Panc1 (cell line): ENCODE data around the gene ZBTB20. TPM values are rescaled to one million over a fixed set of nuclear protein-coding genes. Genes with fewer than 3 reads are reported as not detected.

ENCODE experiments used
- ATAC-seq: fragments of 200-7000 bp; cut with Tn5 transposase; 2 replicates; pipeline ENCODE4 v1.9.1; 2020; ENCODE audit warnings: mild to moderate bottlenecking, moderate library complexity
- BruUV-seq: library from RNA; stranded (reverse); fragments of 400-500 nt; replicated peaks from 2 replicates; lab custom pipeline; 2021; lab: Mats Ljungman, UMichigan
- CTCF ChIA-PET: fragments of 300-600 bp; sonication (Branson Sonifier 250); formaldehyde crosslinking; loops from one replicate; lab custom pipeline; 2022; ENCODE audit warnings: antibody characterized with exemption; lab: Charles Lee
- POLR2A ChIA-PET: fragments of 300-600 bp; sonication (Branson Sonifier 250); formaldehyde crosslinking; loops from one replicate; lab custom pipeline; 2022; ENCODE audit warnings: antibody characterized with exemption; lab: Charles Lee
- DNase-seq: peaks from one replicate; pipeline ENCODE4 v3.0.0-alpha.2; 2010; ENCODE audit warnings: low read depth, low spot score
- H3K27ac ChIP-seq: 2 replicates; pipeline ENCODE4 v1.5.1; 2011; ENCODE audit warnings: mild to moderate bottlenecking, low read length, inconsistent platforms
- H3K27me3 ChIP-seq: fragments of 200-500 bp; sonication (Bioruptor generic); 2 replicates; pipeline ENCODE4 v1.6.0; 2014; ENCODE audit warnings: low read length, inconsistent platforms; ENCODE audit not compliant: control insufficient read depth, insufficient read depth
- H3K36me3 ChIP-seq: fragments of 200-500 bp; sonication (Bioruptor generic); 2 replicates; pipeline ENCODE4 v1.5.1; 2014; ENCODE audit warnings: inconsistent platforms, mild to moderate bottlenecking, low read length, moderate library complexity; ENCODE audit not compliant: control insufficient read depth, insufficient read depth
- H3K4me1 ChIP-seq: 2 replicates; pipeline ENCODE4 v1.5.1; 2011; ENCODE audit warnings: inconsistent platforms, mild to moderate bottlenecking, low read length, moderate library complexity; ENCODE audit not compliant: control insufficient read depth, insufficient read depth
- H3K4me3 ChIP-seq, 2 experiments: 2 replicates each; pipeline ENCODE4 v1.5.1; 2011 to 2012; ENCODE audit warnings: low read depth in 2 of 2, low read length in 2 of 2, mild to moderate bottlenecking in 2 of 2, inconsistent platforms in 1 of 2, moderate library complexity in 1 of 2
- H3K9me3 ChIP-seq: fragments of 200-500 bp; sonication (Bioruptor generic); 2 replicates; pipeline ENCODE4 v1.5.1; 2014; ENCODE audit warnings: low read depth, mild to moderate bottlenecking, inconsistent platforms, low read length, moderate library complexity; ENCODE audit not compliant: control insufficient read depth, insufficient read depth
- POLR2AphosphoS5 ChIP-seq: IDR thresholded peaks from 2 replicates; pipeline ENCODE4 v1.6.1; 2012; ENCODE audit warnings: mild to moderate bottlenecking, low read depth, low read length, moderate library complexity
- SIN3A ChIP-seq: IDR thresholded peaks from 2 replicates; pipeline ENCODE4 v1.6.1; 2012; ENCODE audit warnings: low read depth, mild to moderate bottlenecking, low read length, moderate library complexity, borderline replicate concordance; ENCODE audit not compliant: insufficient read depth
- TCF7L2 ChIP-seq: IDR thresholded peaks from 2 replicates; pipeline ENCODE4 v1.6.1; 2011; ENCODE audit warnings: mild to moderate bottlenecking, low read depth, low read length, inconsistent platforms
- in situ Hi-C: cut with HindIII; loops from 2 replicates; pipeline ENCODE4 v1.10.0; 2016; ENCODE audit warnings: low sequenced_read_pairs, low pct_unique_long_range_greater_than_20kb
- intact Hi-C: fragments of 100-400 bp; cut with micrococcal nuclease; formaldehyde crosslinking; loops from one replicate; pipeline ENCODE4 v1.10.0; 2022; ENCODE audit not compliant: unreplicated experiment
- total RNA-seq: library from RNA; stranded (reverse); gene quantifications from one replicate; pipeline ENCODE4 v1.2.1, GENCODE V29; 2021; ENCODE audit not compliant: unreplicated experiment
- TF ChIP-seq, protein P1 (sequence below), 2 experiments: IDR thresholded peaks; 2 replicates each; pipeline ENCODE4 v1.6.1; 2011 to 2012; ENCODE audit warnings: low read depth in 2 of 2, control low read depth in 1 of 2, low read length in 1 of 2, mild to moderate bottlenecking in 1 of 2, moderate library complexity in 1 of 2; ENCODE audit not compliant: insufficient read depth in 1 of 2
- TF ChIP-seq, protein P2 (sequence below): fragments of 450-650 bp; IDR thresholded peaks from 2 replicates; pipeline ENCODE4 v1.5.1; 2017; ENCODE audit warnings: mild to moderate bottlenecking

Gene ZBTB20
- total RNA-seq, 1 experiment from 2014 or later: 4.1 TPM

DNA sequence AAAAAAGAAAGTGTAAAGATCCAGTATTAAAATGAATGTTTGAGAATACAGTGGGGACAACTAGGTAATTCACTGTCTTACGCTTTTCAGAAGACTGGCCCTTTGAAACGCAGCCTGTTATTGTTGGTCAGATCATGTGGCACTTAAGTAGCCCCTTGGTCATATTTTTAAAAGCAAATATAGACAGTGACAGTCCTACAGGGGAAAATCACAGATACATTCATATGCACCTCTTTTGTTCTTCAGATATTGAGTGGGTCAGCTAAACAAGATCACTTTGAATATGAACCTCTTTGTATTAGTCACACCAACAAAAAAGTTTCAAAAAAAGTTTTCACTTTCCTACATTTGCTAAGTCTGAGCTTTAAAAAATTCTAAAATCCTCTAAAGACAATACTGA is 817.3 kb downstream of the ZBTB20 start:
- TF ChIP-seq, protein P1, sequence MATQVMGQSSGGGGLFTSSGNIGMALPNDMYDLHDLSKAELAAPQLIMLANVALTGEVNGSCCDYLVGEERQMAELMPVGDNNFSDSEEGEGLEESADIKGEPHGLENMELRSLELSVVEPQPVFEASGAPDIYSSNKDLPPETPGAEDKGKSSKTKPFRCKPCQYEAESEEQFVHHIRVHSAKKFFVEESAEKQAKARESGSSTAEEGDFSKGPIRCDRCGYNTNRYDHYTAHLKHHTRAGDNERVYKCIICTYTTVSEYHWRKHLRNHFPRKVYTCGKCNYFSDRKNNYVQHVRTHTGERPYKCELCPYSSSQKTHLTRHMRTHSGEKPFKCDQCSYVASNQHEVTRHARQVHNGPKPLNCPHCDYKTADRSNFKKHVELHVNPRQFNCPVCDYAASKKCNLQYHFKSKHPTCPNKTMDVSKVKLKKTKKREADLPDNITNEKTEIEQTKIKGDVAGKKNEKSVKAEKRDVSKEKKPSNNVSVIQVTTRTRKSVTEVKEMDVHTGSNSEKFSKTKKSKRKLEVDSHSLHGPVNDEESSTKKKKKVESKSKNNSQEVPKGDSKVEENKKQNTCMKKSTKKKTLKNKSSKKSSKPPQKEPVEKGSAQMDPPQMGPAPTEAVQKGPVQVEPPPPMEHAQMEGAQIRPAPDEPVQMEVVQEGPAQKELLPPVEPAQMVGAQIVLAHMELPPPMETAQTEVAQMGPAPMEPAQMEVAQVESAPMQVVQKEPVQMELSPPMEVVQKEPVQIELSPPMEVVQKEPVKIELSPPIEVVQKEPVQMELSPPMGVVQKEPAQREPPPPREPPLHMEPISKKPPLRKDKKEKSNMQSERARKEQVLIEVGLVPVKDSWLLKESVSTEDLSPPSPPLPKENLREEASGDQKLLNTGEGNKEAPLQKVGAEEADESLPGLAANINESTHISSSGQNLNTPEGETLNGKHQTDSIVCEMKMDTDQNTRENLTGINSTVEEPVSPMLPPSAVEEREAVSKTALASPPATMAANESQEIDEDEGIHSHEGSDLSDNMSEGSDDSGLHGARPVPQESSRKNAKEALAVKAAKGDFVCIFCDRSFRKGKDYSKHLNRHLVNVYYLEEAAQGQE (IDR thresholded peaks at IDR 0.05; ENCODE audit: insufficient read depth in 1 of 2, low read depth in 2 of 2, low read length in 1 of 2): no peak
- TF ChIP-seq SIN3A (no peak), POLR2AphosphoS5 (no peak), TCF7L2 (no peak)
- TF ChIP-seq, protein P2, sequence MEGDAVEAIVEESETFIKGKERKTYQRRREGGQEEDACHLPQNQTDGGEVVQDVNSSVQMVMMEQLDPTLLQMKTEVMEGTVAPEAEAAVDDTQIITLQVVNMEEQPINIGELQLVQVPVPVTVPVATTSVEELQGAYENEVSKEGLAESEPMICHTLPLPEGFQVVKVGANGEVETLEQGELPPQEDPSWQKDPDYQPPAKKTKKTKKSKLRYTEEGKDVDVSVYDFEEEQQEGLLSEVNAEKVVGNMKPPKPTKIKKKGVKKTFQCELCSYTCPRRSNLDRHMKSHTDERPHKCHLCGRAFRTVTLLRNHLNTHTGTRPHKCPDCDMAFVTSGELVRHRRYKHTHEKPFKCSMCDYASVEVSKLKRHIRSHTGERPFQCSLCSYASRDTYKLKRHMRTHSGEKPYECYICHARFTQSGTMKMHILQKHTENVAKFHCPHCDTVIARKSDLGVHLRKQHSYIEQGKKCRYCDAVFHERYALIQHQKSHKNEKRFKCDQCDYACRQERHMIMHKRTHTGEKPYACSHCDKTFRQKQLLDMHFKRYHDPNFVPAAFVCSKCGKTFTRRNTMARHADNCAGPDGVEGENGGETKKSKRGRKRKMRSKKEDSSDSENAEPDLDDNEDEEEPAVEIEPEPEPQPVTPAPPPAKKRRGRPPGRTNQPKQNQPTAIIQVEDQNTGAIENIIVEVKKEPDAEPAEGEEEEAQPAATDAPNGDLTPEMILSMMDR: no peak
- ATAC-seq: no peak
- no peak overlapping the region for H3K27ac ChIP-seq
- CTCF ChIA-PET: no interaction called here
- no peaks in the 10 kb centered on the region for H3K36me3 ChIP-seq
- no peak overlapping the region for H3K4me3 ChIP-seq
- POLR2A ChIA-PET: no interaction called here
- no peaks in the 10 kb centered on the region for H3K9me3 ChIP-seq
- BruUV-seq: no TSS peak
- in situ Hi-C loops: no loop called here
- H3K4me1 ChIP-seq: no peaks in the 10 kb centered on the region
- no peaks in the 10 kb centered on the region for H3K27me3 ChIP-seq
- intact Hi-C loops: no loop called here
- no peak for DNase-seq

DNA sequence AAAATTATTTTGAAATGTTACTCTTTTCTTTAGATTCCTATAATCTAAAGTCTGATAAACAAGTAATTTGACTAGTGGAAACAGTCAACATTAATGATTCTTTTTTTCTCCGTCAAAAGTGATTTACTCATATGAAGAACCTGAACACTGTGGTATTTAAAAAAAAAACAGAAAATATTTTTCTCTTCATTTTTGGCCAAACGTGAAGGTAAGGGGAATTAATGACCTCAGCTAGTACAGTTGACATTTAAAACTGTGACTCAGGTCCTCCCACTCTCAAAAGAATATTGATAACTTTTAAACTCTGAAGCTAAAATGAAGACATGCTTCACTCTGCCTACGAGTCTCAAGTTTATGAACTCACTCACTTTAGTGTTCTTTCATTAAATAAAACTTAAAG is 818.7 kb downstream of the ZBTB20 start:
- ChIA-PET POLR2A (no interaction called here), CTCF (interaction anchor here (0.7 kb wide), 1 partner anchor 441 kb away, joined by 6 read pairs; no protein-coding TSS in a partner anchor)
- no peak for TF ChIP-seq POLR2AphosphoS5
- TF ChIP-seq, protein P1 (IDR thresholded peaks at IDR 0.05; ENCODE audit: insufficient read depth in 1 of 2, low read depth in 2 of 2, low read length in 1 of 2): no peak
- TF ChIP-seq SIN3A: no peak
- TF ChIP-seq TCF7L2: no peak
- TF ChIP-seq, protein P2: no peak

More for the DNA sequence above, 818.7 kb downstream of the ZBTB20 start:
- no peak overlapping the region for H3K27ac ChIP-seq
- no peaks in the 10 kb centered on the region for H3K36me3 ChIP-seq
- in situ Hi-C loops (no loop called here), intact Hi-C loops (no loop called here)
- H3K4me1 ChIP-seq: no peaks in the 10 kb centered on the region
- H3K9me3 ChIP-seq: no peaks in the 10 kb centered on the region
- H3K27me3 ChIP-seq: no peaks in the 10 kb centered on the region
- DNase-seq (no peak), ATAC-seq (no peak)
- H3K4me3 ChIP-seq: no peak overlapping the region
- BruUV-seq: no TSS peak
